NCI-H748 treated with DMSO at 0.1 percent for 48 hours (cell line): ENCODE measurements around the gene GABARAP.
A peak's percentile ranks its signal among the peaks of the same experiment; 100 is the strongest.

Source experiments
- DNase-seq: peaks from one replicate; lab custom pipeline; 2025; lab: John Stamatoyannopoulos, UW

GABARAP gene

GRCh38 chr17:7239091-7240027, 2.9 kb downstream of the GABARAP start, which contains the start of gene PHF23:
PHF23 (minus strand) TSS chr17:7239457; CDS start chr17:7239279, 178 bp downstream.
- peak; percentile 99 for DNase-seq

GRCh38 chr17:7238420-7239090, 3.7 kb downstream of the GABARAP start:
- no peak for DNase-seq

- DNase-seq: no peak
These were observed 4.4 kb downstream of the GABARAP start for GRCh38 chr17:7237761-7238419.

- DNase-seq: no peak
These were observed 4.9 kb downstream of the GABARAP start for GRCh38 chr17:7237266-7237760.

GRCh38 chr17:7236808-7237207, 5.4 kb downstream of the GABARAP start:
- no peak for DNase-seq

GRCh38 chr17:7235693-7236665, 6.3 kb downstream of the GABARAP start:
- no peak for DNase-seq

- peak; percentile 98 for DNase-seq
These were observed 7.9 kb downstream of the GABARAP start, which contains the start of gene DVL2 for GRCh38 chr17:7234083-7234951. DVL2 (minus strand) TSS chr17:7234517; CDS start chr17:7234262, 255 bp downstream.

GRCh38 chr17:7233701-7234082, 8.6 kb downstream of the GABARAP start:
- no peak for DNase-seq

- no peak for DNase-seq
These were observed 10.1 kb downstream of the GABARAP start for GRCh38 chr17:7232114-7232513.

- no peak for DNase-seq
These were observed 12.7 kb downstream of the GABARAP start for GRCh38 chr17:7229504-7229903.

- DNase-seq: no peak
These were observed 13.3 kb downstream of the GABARAP start for GRCh38 chr17:7228920-7229319.

GRCh38 chr17:7226721-7227710, 15.2 kb downstream of the GABARAP start:
- no peak for DNase-seq

GRCh38 chr17:7225711-7226331, 16.4 kb downstream of the GABARAP start:
- DNase-seq: no peak

- no peak for DNase-seq
These were observed 17.6 kb downstream of the GABARAP start for GRCh38 chr17:7224661-7225111.

GRCh38 chr17:7224110-7224509, 18.1 kb downstream of the GABARAP start:
- DNase-seq: no peak

- DNase-seq: no peak
These were observed 18.9 kb downstream of the GABARAP start for GRCh38 chr17:7223375-7223774.

- DNase-seq: no peak
These were observed 19.3 kb downstream of the GABARAP start for GRCh38 chr17:7222972-7223292.
